Measurements from ENCODE around the gene ZMIZ1. TPM values are rescaled to one million over a fixed set of nuclear protein-coding genes. Genes with fewer than 3 reads are reported as not detected.

The ZMIZ1 gene
- total and polyA plus RNA-seq, 4 donors = 3.9 to 19.1 (median 9.8) TPM

- Histone ChIP-seq H3K27ac (ENCODE audit: low read depth in 1 of 2, low read length in 2 of 2) (peak overlapping the region; percentile 28 to 49), H3K4me3 (ENCODE audit: low read depth in 1 of 3, low read length in 3 of 3) (no peak overlapping the region), H3K4me1 (ENCODE audit: control insufficient read depth in 4 of 4, insufficient read depth in 4 of 4, low read length in 3 of 4) (peaks cover 27 to 64% (median 46%) of the 10 kb centered on the region in 4 donors), H3K27me3 (ENCODE audit: control insufficient read depth in 4 of 4, insufficient read depth in 4 of 4, low read length in 3 of 4) (no peaks in the 10 kb centered on the region), H3K9ac (ENCODE audit: low read depth in 1 of 2, low read length in 2 of 2) (no peak overlapping the region), H3K9me3 (ENCODE audit: control insufficient read depth in 4 of 4, low read length in 3 of 4) (no peaks in the 10 kb centered on the region), H3K36me3 (ENCODE audit: control insufficient read depth in 4 of 4, insufficient read depth in 3 of 4, low read depth in 1 of 4, low read length in 3 of 4) (no peaks in the 10 kb centered on the region)
- no peak for DNase-seq (ENCODE audit: low spot score)
- TF ChIP-seq NR2F2 (IDR thresholded peaks at IDR 0.05) (peak; percentile 18), ZBTB33 (IDR thresholded peaks at IDR 0.05) (no peak)
- 75% methylated on average over 18 of the region's 18 CpGs for WGBS
Measured at GRCh38 chr10:79159141-79159651, 90.4 kb downstream of the ZMIZ1 start.

- no peaks in the 10 kb centered on the region for H3K9me3 ChIP-seq (ENCODE audit: control insufficient read depth in 4 of 4, low read length in 3 of 4)
- peak overlapping the region; percentile 28 to 49 for H3K27ac ChIP-seq (ENCODE audit: low read depth in 1 of 2, low read length in 2 of 2)
- H3K36me3 ChIP-seq (ENCODE audit: control insufficient read depth in 4 of 4, insufficient read depth in 3 of 4, low read depth in 1 of 4, low read length in 3 of 4) = peaks cover 0 to 2% (median 0%) of the 10 kb centered on the region in 4 donors
- 41% methylated on average over 15 of the region's 15 CpGs for WGBS
- TF ChIP-seq RXRA (IDR thresholded peaks at IDR 0.05) (peak in 1 of 2 donors; percentile 44), EGR1 (IDR thresholded peaks at IDR 0.05; ENCODE audit: low read depth in 2 of 2) (no peak), JUND (IDR thresholded peaks at IDR 0.05) (no peak), YY1 (IDR thresholded peaks at IDR 0.05) (no peak), SP1 (IDR thresholded peaks at IDR 0.05) (no peak), HNF4A (conservative IDR thresholded peaks at IDR 0.05) (no peak), GABPA (IDR thresholded peaks at IDR 0.05 in 1 of 2, conservative IDR thresholded peaks at IDR 0.05 in 1 of 2) (no peak), NR2F2 (IDR thresholded peaks at IDR 0.05) (peak; percentile 29), TAF1 (conservative IDR thresholded peaks at IDR 0.05) (no peak), FOXA2 (IDR thresholded peaks at IDR 0.05) (no peak)
- DNase-seq (ENCODE audit: low spot score) = no peak
- no peaks in the 10 kb centered on the region for H3K27me3 ChIP-seq (ENCODE audit: control insufficient read depth in 4 of 4, insufficient read depth in 4 of 4, low read length in 3 of 4)
- peaks cover 27 to 64% (median 45%) of the 10 kb centered on the region in 4 donors for H3K4me1 ChIP-seq (ENCODE audit: control insufficient read depth in 4 of 4, insufficient read depth in 4 of 4, low read length in 3 of 4)
- no peak overlapping the region for H3K9ac ChIP-seq (ENCODE audit: low read depth in 1 of 2, low read length in 2 of 2)
- no peak overlapping the region for H3K4me3 ChIP-seq (ENCODE audit: low read depth in 1 of 3, low read length in 3 of 3)
Measured at GRCh38 chr10:79159785-79160184, 91.0 kb downstream of the ZMIZ1 start.

GRCh38 chr10:79160191-79160590 is 91.4 kb downstream of the ZMIZ1 start:
- WGBS = 82% methylated on average over 4 of the region's 4 CpGs
- Histone ChIP-seq H3K9ac (ENCODE audit: low read depth in 1 of 2, low read length in 2 of 2) (peak overlapping the region in 1 of 2 donors; percentile 44), H3K4me3 (ENCODE audit: low read depth in 1 of 3, low read length in 3 of 3) (no peak overlapping the region), H3K9me3 (ENCODE audit: control insufficient read depth in 4 of 4, low read length in 3 of 4) (no peaks in the 10 kb centered on the region), H3K4me1 (ENCODE audit: control insufficient read depth in 4 of 4, insufficient read depth in 4 of 4, low read length in 3 of 4) (peaks cover 27 to 63% (median 44%) of the 10 kb centered on the region in 4 donors), H3K27ac (ENCODE audit: low read depth in 1 of 2, low read length in 2 of 2) (peak overlapping the region; percentile 28 to 49), H3K27me3 (ENCODE audit: control insufficient read depth in 4 of 4, insufficient read depth in 4 of 4, low read length in 3 of 4) (no peaks in the 10 kb centered on the region), H3K36me3 (ENCODE audit: control insufficient read depth in 4 of 4, insufficient read depth in 3 of 4, low read depth in 1 of 4, low read length in 3 of 4) (peaks cover 0 to 4% (median 0%) of the 10 kb centered on the region in 4 donors)
- no peak for TF ChIP-seq CTCF (IDR thresholded peaks at IDR 0.05; ENCODE audit: low read depth, low read length, missing input control)
- peak; percentile 0 for TF ChIP-seq NR2F2 (IDR thresholded peaks at IDR 0.05)
- DNase-seq (ENCODE audit: low spot score) = no peak
